ENCODE data around the gene ATP1A4.
"Not testable (repeated sequence)": the region's sequence is repeated elsewhere in the genome, so short reads cannot be mapped to it uniquely, and the experiment has no call there.

ATP1A4 gene

GRCh38 chr1:160151303-160151702 lies at the start of gene ATP1A4:
Gene ATP1A4, plus strand, starts transcription at chr1:160151603. Its CDS starts 438 bp downstream, at chr1:160152041.
- DNase-seq (ENCODE audit: low read depth in 2 of 2) = no peak

- no peak for DNase-seq (ENCODE audit: low read depth in 2 of 2)
Observed at GRCh38 chr1:160101717-160102522, 49.5 kb upstream of the ATP1A4 start.

- DNase-seq (ENCODE audit: low read depth in 2 of 2) = no peak
Observed at GRCh38 chr1:160103658-160104408, 47.6 kb upstream of the ATP1A4 start.

GRCh38 chr1:160104486-160104885 lies 46.9 kb upstream of the ATP1A4 start:
- DNase-seq (ENCODE audit: low read depth in 2 of 2) = no peak

GRCh38 chr1:160105155-160105554 lies 46.2 kb upstream of the ATP1A4 start:
- DNase-seq (ENCODE audit: low read depth in 2 of 2) = no peak

GRCh38 chr1:160107512-160107911 lies 43.9 kb upstream of the ATP1A4 start:
- no peak for DNase-seq (ENCODE audit: low read depth in 2 of 2)

- no peak for DNase-seq (ENCODE audit: low read depth in 2 of 2)
Observed at GRCh38 chr1:160108888-160109662, 42.3 kb upstream of the ATP1A4 start.

- no peak for DNase-seq (ENCODE audit: low read depth in 2 of 2)
Observed at GRCh38 chr1:160109686-160110085, 41.7 kb upstream of the ATP1A4 start.

GRCh38 chr1:160111462-160111861 lies 39.9 kb upstream of the ATP1A4 start:
- DNase-seq (ENCODE audit: low read depth in 2 of 2) = not testable (repeated sequence)

GRCh38 chr1:160112357-160112756 lies 39.0 kb upstream of the ATP1A4 start:
- no peak for DNase-seq (ENCODE audit: low read depth in 2 of 2)

GRCh38 chr1:160113407-160113806 lies 38.0 kb upstream of the ATP1A4 start:
- no peak for DNase-seq (ENCODE audit: low read depth in 2 of 2)

GRCh38 chr1:160114085-160114484 lies 37.3 kb upstream of the ATP1A4 start:
- no peak for DNase-seq (ENCODE audit: low read depth in 2 of 2)

GRCh38 chr1:160115545-160116282 lies 35.7 kb upstream of the ATP1A4 start, which contains the start of gene ATP1A2:
Gene ATP1A2, plus strand, starts transcription at chr1:160115759. Its CDS starts 103 bp downstream, at chr1:160115862.
- DNase-seq (ENCODE audit: low read depth in 2 of 2) = no peak

GRCh38 chr1:160116283-160117147 lies 34.9 kb upstream of the ATP1A4 start:
- DNase-seq (ENCODE audit: low read depth in 2 of 2) = no peak

- no peak for DNase-seq (ENCODE audit: low read depth in 2 of 2)
Observed at GRCh38 chr1:160117300-160117699, 34.1 kb upstream of the ATP1A4 start.

GRCh38 chr1:160117709-160118183 lies 33.7 kb upstream of the ATP1A4 start:
- no peak for DNase-seq (ENCODE audit: low read depth in 2 of 2)

- DNase-seq (ENCODE audit: low read depth in 2 of 2) = no peak
Observed at GRCh38 chr1:160118928-160119327, 32.5 kb upstream of the ATP1A4 start.

GRCh38 chr1:160120797-160121196 lies 30.6 kb upstream of the ATP1A4 start:
- DNase-seq (ENCODE audit: low read depth in 2 of 2) = no peak

- no peak for DNase-seq (ENCODE audit: low read depth in 2 of 2)
Observed at GRCh38 chr1:160121388-160121787, 30.0 kb upstream of the ATP1A4 start.

GRCh38 chr1:160122978-160123495 lies 28.4 kb upstream of the ATP1A4 start:
- no peak for DNase-seq (ENCODE audit: low read depth in 2 of 2)
